Osteoblast (primary cell): Measurements from ENCODE around the gene MOSMO. TPM values are rescaled to one million over a fixed set of nuclear protein-coding genes. Genes with fewer than 3 reads are reported as not detected.

Experiments used
- DNase-seq: peaks from one replicate; pipeline ENCODE4 v3.0.0; 2011; ENCODE audit warnings: low spot score, mixed read lengths; ENCODE audit not compliant: insufficient read length; ENCODE audit errors: missing footprints
- H2AFZ ChIP-seq: 2 replicates; pipeline ENCODE4 v1.6.0; 2011; ENCODE audit warnings: mild to moderate bottlenecking, low read length
- H3K27ac ChIP-seq: 2 replicates; pipeline ENCODE4 v1.5.1; 2011; ENCODE audit warnings: mild to moderate bottlenecking, low read depth, low read length, moderate library complexity
- H3K27me3 ChIP-seq: 2 replicates; pipeline ENCODE4 v1.6.0; 2012; ENCODE audit warnings: mild to moderate bottlenecking, control low read depth, inconsistent platforms, low read length, moderate library complexity; ENCODE audit not compliant: insufficient read depth
- H3K36me3 ChIP-seq: 2 replicates; pipeline ENCODE4 v1.5.1; 2011; ENCODE audit warnings: mild to moderate bottlenecking, low read length, control low read depth, moderate library complexity; ENCODE audit not compliant: insufficient read depth
- H3K4me1 ChIP-seq: 2 replicates; pipeline ENCODE4 v1.5.1; 2011; ENCODE audit warnings: mild to moderate bottlenecking, low read length, control low read depth, moderate library complexity; ENCODE audit not compliant: insufficient read depth
- H3K4me2 ChIP-seq: 2 replicates; pipeline ENCODE4 v1.6.0; 2011; ENCODE audit warnings: mild to moderate bottlenecking, low read length; ENCODE audit not compliant: insufficient read depth
- H3K4me3 ChIP-seq: fragments of 200-600 bp; sonication (generic); 3 replicates; pipeline ENCODE4 v1.5.1; 2012; ENCODE audit warnings: mild to moderate bottlenecking, low read length, inconsistent platforms; ENCODE audit not compliant: insufficient read depth
- H3K79me2 ChIP-seq: 2 replicates; pipeline ENCODE4 v1.6.0; 2012; ENCODE audit warnings: mild to moderate bottlenecking, low read length, control low read depth, inconsistent platforms; ENCODE audit not compliant: insufficient read depth
- H3K9me3 ChIP-seq: 2 replicates; pipeline ENCODE4 v1.5.1; 2011; ENCODE audit warnings: low read depth, low read length, control low read depth
- H4K20me1 ChIP-seq: 2 replicates; pipeline ENCODE4 v1.6.0; 2012; ENCODE audit warnings: mild to moderate bottlenecking, low read length, control low read depth; ENCODE audit not compliant: insufficient read depth
- total RNA-seq: library from RNA; depleted of rRNA; stranded (reverse); fragments of >200 nt; gene quantifications from 2 replicates; pipeline ENCODE4 v1.2.3, GENCODE V29; 2012
- TF ChIP-seq, protein P1 (sequence below): IDR thresholded peaks from 2 replicates; pipeline ENCODE4 v1.5.1; 2011; ENCODE audit warnings: mild to moderate bottlenecking, low read depth, low read length, moderate library complexity; ENCODE audit errors: extremely low read depth

Gene MOSMO
- total RNA-seq, 1 donor = 15.2 TPM

GRCh38 chr16:22093996-22094395, 86.1 kb downstream of the MOSMO start:
- TF ChIP-seq, protein P1, sequence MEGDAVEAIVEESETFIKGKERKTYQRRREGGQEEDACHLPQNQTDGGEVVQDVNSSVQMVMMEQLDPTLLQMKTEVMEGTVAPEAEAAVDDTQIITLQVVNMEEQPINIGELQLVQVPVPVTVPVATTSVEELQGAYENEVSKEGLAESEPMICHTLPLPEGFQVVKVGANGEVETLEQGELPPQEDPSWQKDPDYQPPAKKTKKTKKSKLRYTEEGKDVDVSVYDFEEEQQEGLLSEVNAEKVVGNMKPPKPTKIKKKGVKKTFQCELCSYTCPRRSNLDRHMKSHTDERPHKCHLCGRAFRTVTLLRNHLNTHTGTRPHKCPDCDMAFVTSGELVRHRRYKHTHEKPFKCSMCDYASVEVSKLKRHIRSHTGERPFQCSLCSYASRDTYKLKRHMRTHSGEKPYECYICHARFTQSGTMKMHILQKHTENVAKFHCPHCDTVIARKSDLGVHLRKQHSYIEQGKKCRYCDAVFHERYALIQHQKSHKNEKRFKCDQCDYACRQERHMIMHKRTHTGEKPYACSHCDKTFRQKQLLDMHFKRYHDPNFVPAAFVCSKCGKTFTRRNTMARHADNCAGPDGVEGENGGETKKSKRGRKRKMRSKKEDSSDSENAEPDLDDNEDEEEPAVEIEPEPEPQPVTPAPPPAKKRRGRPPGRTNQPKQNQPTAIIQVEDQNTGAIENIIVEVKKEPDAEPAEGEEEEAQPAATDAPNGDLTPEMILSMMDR = no peak
- Histone ChIP-seq H4K20me1 (no peaks in the 10 kb centered on the region), H3K4me3 (no peak overlapping the region), H3K27ac (no peak overlapping the region), H2AFZ (no peak overlapping the region), H3K36me3 (no peaks in the 10 kb centered on the region), H3K27me3 (peaks cover 3% of the 10 kb centered on the region), H3K4me1 (peaks cover 9% of the 10 kb centered on the region), H3K4me2 (no peak overlapping the region), H3K9me3 (no peaks in the 10 kb centered on the region), H3K79me2 (no peaks in the 10 kb centered on the region)
- DNase-seq = peak; percentile 8

DNA sequence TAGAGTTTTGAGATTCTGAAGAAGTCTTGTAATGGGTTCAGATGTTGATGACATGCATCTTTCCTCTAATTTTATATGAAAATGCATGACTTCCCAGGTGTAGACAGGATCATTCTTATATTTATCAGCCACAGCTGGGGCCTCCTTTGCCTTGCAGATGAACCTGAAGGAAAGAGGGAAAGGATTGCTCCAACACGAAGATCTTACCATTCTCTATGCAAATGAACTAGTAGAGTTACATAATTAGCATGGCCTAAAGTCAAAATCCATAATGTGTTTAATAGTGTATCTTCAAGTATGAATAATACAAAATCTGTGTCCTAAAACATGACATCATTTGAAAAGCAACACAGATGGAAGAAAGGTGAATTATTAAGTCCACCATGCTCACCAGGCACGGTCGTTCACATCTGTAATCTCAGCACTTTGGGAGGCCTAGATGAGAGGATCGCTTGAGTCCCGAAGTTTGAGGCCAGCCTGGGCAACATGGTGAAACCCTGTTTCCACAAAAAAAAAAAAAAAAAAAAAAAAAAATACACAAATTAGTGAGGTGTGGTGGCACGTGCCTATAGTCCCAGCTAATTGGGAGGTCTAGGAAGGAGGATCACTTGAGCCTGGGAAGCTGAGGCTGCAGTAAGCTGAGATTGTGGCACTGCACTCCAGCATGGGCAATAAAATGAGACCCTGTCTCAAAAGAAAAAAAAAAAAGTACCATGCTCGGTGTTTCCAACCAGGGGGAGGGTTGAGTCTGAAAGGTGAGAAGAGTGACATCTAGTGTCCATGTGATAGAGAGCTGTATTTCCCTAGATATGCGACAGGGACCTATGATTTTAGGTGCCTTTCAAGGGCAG, 90.7 kb downstream of the MOSMO start:
- H3K4me2 ChIP-seq = peak overlapping the region; percentile 58
- no peaks in the 10 kb centered on the region for H3K36me3 ChIP-seq
- no peak for DNase-seq
- H3K27me3 ChIP-seq = peaks cover 3% of the 10 kb centered on the region
- H2AFZ ChIP-seq = peak overlapping the region; percentile 18
- TF ChIP-seq, protein P1 = peak; percentile 66
- H3K27ac ChIP-seq = no peak overlapping the region
- no peaks in the 10 kb centered on the region for H4K20me1 ChIP-seq
- no peak overlapping the region for H3K4me3 ChIP-seq
- no peaks in the 10 kb centered on the region for H3K9me3 ChIP-seq
- H3K4me1 ChIP-seq = no peaks in the 10 kb centered on the region
- H3K79me2 ChIP-seq = no peaks in the 10 kb centered on the region

DNA sequence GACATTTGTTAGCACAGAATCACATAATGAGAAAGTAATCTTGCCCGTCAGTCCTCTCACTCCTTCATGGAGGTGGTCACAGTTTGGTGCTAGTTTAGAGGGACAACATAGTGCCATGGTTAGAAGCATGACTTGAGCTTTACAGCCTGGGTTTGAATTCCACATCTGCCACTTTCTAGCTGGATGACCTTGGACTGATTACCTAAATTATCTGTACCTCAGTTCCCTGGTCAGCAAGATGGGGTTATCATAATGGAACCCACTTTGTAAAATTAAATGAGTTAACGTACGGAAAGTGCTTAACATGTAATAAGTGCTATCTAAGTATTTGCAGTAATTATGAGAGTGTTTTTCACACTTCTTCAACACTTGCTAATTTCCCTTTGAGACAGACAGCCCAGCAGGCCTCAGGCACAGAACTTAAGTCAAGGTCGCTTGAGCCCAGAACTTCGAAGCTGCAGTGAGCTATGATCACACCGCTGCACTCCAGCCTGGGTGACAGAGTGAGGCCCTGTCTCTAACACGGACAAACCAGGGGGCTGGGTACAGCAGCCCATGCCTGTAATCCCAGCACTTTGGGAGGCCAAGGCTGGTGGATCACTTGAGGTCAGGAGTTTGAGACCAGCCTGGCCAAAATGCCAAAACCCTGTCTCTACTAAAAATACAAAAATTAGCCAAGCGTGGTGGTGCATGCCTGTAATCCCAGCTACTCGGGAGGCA, 91.5 kb downstream of the MOSMO start:
- no peak overlapping the region for H3K4me2 ChIP-seq
- no peak overlapping the region for H3K4me3 ChIP-seq
- no peak overlapping the region for H3K27ac ChIP-seq
- H3K27me3 ChIP-seq = peaks cover 3% of the 10 kb centered on the region
- no peaks in the 10 kb centered on the region for H3K36me3 ChIP-seq
- no peaks in the 10 kb centered on the region for H3K4me1 ChIP-seq
- H4K20me1 ChIP-seq = no peaks in the 10 kb centered on the region
- no peak for DNase-seq
- no peak overlapping the region for H2AFZ ChIP-seq
- TF ChIP-seq, protein P1 = no peak
- no peaks in the 10 kb centered on the region for H3K79me2 ChIP-seq
- no peaks in the 10 kb centered on the region for H3K9me3 ChIP-seq

GRCh38 chr16:22103441-22103840, 95.5 kb downstream of the MOSMO start:
- no peaks in the 10 kb centered on the region for H3K36me3 ChIP-seq
- H3K4me3 ChIP-seq = no peak overlapping the region
- no peaks in the 10 kb centered on the region for H3K79me2 ChIP-seq
- no peak for DNase-seq
- TF ChIP-seq, protein P1 = no peak
- H3K27ac ChIP-seq = no peak overlapping the region
- peaks cover 8% of the 10 kb centered on the region for H3K27me3 ChIP-seq
- H4K20me1 ChIP-seq = no peaks in the 10 kb centered on the region
- no peaks in the 10 kb centered on the region for H3K4me1 ChIP-seq
- no peak overlapping the region for H2AFZ ChIP-seq
- H3K9me3 ChIP-seq = no peaks in the 10 kb centered on the region
- no peak overlapping the region for H3K4me2 ChIP-seq
